Neural cell (in vitro differentiated cells): ENCODE measurements around the gene NUP210.

ENCODE experiments used
- EP300 ChIP-seq: fragments of 450-650 bp; conservative IDR thresholded peaks from 2 replicates; pipeline ENCODE4 v1.6.1; 2014; ENCODE audit warnings: antibody characterized with exemption, mild to moderate bottlenecking, moderate library complexity; ENCODE audit not compliant: poor library complexity, severe bottlenecking
- EZH2 ChIP-seq: fragments of 200-600, 300-800 bp; shearing (Covaris generic), sonication (generic); IDR thresholded peaks from 2 replicates; pipeline ENCODE4 v1.6.1; 2014; ENCODE audit warnings: antibody characterized with exemption, low read length, borderline replicate concordance, mild to moderate bottlenecking; ENCODE audit not compliant: insufficient read depth, poor library complexity, severe bottlenecking
- MXI1 ChIP-seq: fragments of 450-650 bp; conservative IDR thresholded peaks from 2 replicates; pipeline ENCODE4 v1.6.1; 2014; ENCODE audit warnings: antibody characterized with exemption, mild to moderate bottlenecking; ENCODE audit not compliant: poor library complexity, severe bottlenecking
- POLR2AphosphoS5 ChIP-seq: IDR thresholded peaks from 2 replicates; pipeline ENCODE4 v1.6.1; 2012
- SMC3 ChIP-seq: fragments of 450-650 bp; conservative IDR thresholded peaks from 2 replicates; pipeline ENCODE4 v1.6.1; 2014; ENCODE audit warnings: antibody characterized with exemption, mild to moderate bottlenecking, moderate library complexity; ENCODE audit not compliant: poor library complexity
- TAF1 ChIP-seq: IDR thresholded peaks from 2 replicates; pipeline ENCODE4 v1.6.1; 2012; ENCODE audit warnings: low read depth
- TF ChIP-seq, protein P1 (sequence below): fragments of 450-650 bp; IDR thresholded peaks from 2 replicates; pipeline ENCODE4 v1.5.1; 2014; ENCODE audit warnings: antibody characterized with exemption, mild to moderate bottlenecking, moderate library complexity; ENCODE audit not compliant: poor library complexity, severe bottlenecking
- TF ChIP-seq, protein P2 (sequence below): IDR thresholded peaks from 2 replicates; pipeline ENCODE4 v1.6.1; 2012; ENCODE audit warnings: borderline replicate concordance

- no peak for TF ChIP-seq EP300
- no peak for TF ChIP-seq POLR2AphosphoS5
- TF ChIP-seq, protein P1, sequence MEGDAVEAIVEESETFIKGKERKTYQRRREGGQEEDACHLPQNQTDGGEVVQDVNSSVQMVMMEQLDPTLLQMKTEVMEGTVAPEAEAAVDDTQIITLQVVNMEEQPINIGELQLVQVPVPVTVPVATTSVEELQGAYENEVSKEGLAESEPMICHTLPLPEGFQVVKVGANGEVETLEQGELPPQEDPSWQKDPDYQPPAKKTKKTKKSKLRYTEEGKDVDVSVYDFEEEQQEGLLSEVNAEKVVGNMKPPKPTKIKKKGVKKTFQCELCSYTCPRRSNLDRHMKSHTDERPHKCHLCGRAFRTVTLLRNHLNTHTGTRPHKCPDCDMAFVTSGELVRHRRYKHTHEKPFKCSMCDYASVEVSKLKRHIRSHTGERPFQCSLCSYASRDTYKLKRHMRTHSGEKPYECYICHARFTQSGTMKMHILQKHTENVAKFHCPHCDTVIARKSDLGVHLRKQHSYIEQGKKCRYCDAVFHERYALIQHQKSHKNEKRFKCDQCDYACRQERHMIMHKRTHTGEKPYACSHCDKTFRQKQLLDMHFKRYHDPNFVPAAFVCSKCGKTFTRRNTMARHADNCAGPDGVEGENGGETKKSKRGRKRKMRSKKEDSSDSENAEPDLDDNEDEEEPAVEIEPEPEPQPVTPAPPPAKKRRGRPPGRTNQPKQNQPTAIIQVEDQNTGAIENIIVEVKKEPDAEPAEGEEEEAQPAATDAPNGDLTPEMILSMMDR, result no peak
- TF ChIP-seq EZH2, result no peak
- TF ChIP-seq, protein P2, sequence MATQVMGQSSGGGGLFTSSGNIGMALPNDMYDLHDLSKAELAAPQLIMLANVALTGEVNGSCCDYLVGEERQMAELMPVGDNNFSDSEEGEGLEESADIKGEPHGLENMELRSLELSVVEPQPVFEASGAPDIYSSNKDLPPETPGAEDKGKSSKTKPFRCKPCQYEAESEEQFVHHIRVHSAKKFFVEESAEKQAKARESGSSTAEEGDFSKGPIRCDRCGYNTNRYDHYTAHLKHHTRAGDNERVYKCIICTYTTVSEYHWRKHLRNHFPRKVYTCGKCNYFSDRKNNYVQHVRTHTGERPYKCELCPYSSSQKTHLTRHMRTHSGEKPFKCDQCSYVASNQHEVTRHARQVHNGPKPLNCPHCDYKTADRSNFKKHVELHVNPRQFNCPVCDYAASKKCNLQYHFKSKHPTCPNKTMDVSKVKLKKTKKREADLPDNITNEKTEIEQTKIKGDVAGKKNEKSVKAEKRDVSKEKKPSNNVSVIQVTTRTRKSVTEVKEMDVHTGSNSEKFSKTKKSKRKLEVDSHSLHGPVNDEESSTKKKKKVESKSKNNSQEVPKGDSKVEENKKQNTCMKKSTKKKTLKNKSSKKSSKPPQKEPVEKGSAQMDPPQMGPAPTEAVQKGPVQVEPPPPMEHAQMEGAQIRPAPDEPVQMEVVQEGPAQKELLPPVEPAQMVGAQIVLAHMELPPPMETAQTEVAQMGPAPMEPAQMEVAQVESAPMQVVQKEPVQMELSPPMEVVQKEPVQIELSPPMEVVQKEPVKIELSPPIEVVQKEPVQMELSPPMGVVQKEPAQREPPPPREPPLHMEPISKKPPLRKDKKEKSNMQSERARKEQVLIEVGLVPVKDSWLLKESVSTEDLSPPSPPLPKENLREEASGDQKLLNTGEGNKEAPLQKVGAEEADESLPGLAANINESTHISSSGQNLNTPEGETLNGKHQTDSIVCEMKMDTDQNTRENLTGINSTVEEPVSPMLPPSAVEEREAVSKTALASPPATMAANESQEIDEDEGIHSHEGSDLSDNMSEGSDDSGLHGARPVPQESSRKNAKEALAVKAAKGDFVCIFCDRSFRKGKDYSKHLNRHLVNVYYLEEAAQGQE, result no peak
- no peak for TF ChIP-seq MXI1
- no peak for TF ChIP-seq SMC3
- no peak for TF ChIP-seq TAF1
Observed at GRCh38 chr3:13407475-13407874, 12.6 kb downstream of the NUP210 start.
